ENCODE measurements around the gene TMEM266. TPM values are rescaled to one million over a fixed set of nuclear protein-coding genes. Genes with fewer than 3 reads are reported as not detected.

TMEM266 gene
- total RNA-seq, 1 donor from 2014 or later: 1.4 TPM

DNA sequence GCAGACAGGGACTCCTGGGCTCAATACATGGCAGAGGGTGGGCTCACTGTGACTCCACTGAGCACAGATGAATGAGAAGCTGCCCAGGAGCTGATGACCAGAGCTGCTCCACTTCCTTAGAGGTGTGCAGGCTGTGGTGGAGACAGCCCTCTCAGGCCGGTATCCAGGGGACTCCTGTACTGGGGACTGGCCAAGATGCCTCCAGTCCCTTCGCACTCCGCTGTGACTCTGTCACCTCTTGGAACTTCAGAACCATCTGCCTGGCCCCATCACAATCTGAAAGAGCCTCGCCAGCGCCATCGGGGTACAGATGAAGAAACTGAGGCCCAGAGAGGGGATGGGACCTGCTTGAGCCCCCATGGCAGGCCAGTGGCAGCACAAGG lies 140.3 kb downstream of the TMEM266 start:
- Histone ChIP-seq H3K4me1 (peaks cover 8% of the 10 kb centered on the region), H3K4me3 (no peak overlapping the region), H3K27ac (no peak overlapping the region), H3K9me3 (no peaks in the 10 kb centered on the region), H3K27me3 (ENCODE audit: low read depth) (no peaks in the 10 kb centered on the region), H3K36me3 (no peaks in the 10 kb centered on the region)
- no peak for ATAC-seq
- DNase-seq: no peak
- no peak for TF ChIP-seq CTCF (IDR thresholded peaks at IDR 0.05)
- intact Hi-C loops (cut with DNase I): no loop called here

DNA sequence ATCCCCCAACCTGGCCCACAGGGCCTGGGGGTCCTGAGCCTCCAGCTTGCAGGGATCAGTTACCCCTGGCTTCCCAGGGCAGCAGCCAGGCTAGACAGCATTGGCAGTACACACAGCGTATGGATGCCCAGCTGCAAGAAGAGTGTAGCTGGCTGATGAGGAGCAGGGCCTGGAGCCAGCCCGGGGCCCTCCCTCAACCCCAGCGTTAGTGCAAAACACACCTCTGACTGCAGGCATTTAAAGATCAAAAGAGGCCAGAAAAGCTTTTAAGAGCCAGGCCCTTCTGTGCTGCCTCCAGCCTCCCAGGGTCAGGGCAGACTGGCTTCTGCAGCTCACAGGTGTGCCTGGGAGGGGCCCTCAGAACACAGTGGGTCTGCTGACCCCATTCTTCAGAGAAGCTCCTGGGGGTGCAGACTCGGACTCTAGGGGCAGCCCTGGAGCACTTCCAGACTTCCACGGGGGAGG lies 140.9 kb downstream of the TMEM266 start:
- Histone ChIP-seq H3K4me3 (no peak overlapping the region), H3K4me1 (peaks cover 8% of the 10 kb centered on the region), H3K36me3 (peaks cover 2% of the 10 kb centered on the region)

DNA sequence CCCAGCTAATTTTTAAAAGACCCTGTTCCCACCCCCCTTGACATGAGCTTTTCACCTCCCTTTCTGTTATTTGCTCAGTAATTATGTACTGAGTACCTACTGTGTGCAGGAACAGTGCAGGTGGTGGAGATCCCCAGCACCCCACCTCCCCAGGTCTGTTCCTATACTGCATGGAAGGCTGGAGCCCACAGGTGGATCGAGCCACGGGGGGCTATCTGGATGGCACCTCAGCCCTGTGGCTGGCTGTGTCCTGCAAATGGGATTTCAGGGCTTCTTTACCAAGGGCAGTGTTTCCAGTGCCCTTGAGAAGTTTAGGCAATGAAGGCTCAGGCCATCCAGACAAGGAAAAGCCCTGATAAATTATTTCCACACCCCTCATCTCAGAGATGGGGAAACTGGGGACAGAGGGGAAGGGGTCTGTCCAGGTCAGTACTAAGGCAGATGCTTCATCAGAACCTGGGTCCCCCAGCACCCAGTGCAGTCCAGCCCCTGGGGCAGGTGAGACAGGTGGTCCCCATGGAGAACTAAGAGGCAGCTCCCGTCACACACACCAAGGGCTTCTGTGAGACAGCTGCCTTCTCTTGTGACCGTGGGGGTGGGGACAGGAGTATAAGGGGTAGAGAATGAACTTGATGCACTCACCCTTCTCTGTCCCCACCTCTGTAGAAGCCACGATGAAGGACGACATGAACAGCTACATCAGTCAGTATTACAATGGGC lies 141.9 kb downstream of the TMEM266 start:
- DNase-seq (no peak), ATAC-seq (no peak)
- intact Hi-C loops (cut with DNase I): no loop called here
- Histone ChIP-seq H3K4me3 (no peak overlapping the region), H3K36me3 (peaks cover 5% of the 10 kb centered on the region), H3K27me3 (ENCODE audit: low read depth) (no peaks in the 10 kb centered on the region), H3K4me1 (peaks cover 4% of the 10 kb centered on the region), H3K27ac (no peak overlapping the region), H3K9me3 (no peaks in the 10 kb centered on the region)
- no peak for TF ChIP-seq CTCF (IDR thresholded peaks at IDR 0.05)

More for the DNA sequence above, 140.9 kb downstream of the TMEM266 start:
- intact Hi-C loops (cut with DNase I): no loop called here
- no peak for TF ChIP-seq CTCF (IDR thresholded peaks at IDR 0.05)
- Histone ChIP-seq H3K27me3 (ENCODE audit: low read depth) (no peaks in the 10 kb centered on the region), H3K9me3 (no peaks in the 10 kb centered on the region), H3K27ac (no peak overlapping the region)
- ATAC-seq (no peak), DNase-seq (no peak)

GRCh38 chr15:76203346-76204108 lies 143.7 kb downstream of the TMEM266 start:
- Histone ChIP-seq H3K27ac (no peak overlapping the region), H3K36me3 (peaks cover 15% of the 10 kb centered on the region), H3K4me3 (no peak overlapping the region), H3K27me3 (ENCODE audit: low read depth) (no peaks in the 10 kb centered on the region), H3K4me1 (no peaks in the 10 kb centered on the region), H3K9me3 (no peaks in the 10 kb centered on the region)
- no peak for DNase-seq
- peak in 1 of 2 donors; percentile 5 for ATAC-seq
- no peak for TF ChIP-seq CTCF (IDR thresholded peaks at IDR 0.05)
- intact Hi-C loops (cut with DNase I): no loop called here

DNA sequence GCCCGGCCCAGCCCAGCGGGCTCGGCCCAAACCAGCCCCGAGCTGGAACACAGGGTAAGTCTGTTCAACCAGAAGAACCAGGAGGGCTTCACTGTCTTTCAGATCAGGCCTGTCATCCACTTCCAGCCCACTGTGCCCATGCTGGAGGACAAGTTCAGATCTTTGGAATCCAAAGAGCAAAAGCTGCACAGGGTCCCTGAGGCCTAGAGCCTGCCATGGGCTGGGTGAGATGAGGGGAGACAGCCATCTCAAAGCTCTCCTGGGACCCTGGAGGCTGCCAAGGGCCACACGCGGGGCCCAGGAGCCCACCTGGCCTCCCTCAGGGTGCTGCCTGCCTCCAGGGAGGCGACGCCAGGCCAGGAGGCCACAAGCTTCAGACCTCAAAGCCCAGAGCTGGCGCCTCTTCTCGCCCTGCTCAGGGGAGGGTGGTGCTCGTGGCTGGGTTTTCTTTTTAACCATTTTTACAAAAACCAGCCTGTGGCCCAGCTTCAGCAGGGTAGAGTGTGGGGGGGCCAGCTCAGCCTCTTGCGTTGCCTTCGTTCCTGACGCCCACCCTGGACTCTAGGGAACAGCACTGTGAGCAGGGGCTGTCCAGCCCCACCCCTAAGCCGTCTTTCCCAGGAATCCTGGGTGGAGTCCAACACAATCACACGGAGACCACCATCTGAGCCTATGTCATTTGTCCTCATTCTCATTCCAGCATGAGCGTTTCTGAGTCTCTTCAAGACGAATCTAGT lies 144.5 kb downstream of the TMEM266 start:
- no peaks in the 10 kb centered on the region for H3K27me3 ChIP-seq (ENCODE audit: low read depth)
- DNase-seq: no peak
- no peaks in the 10 kb centered on the region for H3K4me1 ChIP-seq
- no peak overlapping the region for H3K4me3 ChIP-seq
- no peak overlapping the region for H3K27ac ChIP-seq
- peaks cover 16% of the 10 kb centered on the region for H3K36me3 ChIP-seq
- no peak for TF ChIP-seq CTCF (IDR thresholded peaks at IDR 0.05)
- intact Hi-C loops (cut with DNase I): no loop called here
- no peaks in the 10 kb centered on the region for H3K9me3 ChIP-seq
- peak in 1 of 2 donors; percentile 5 for ATAC-seq

Measured in lower lobe of right lung (tissue), 2 donors.